ENCODE measurements around the gene GDPD4. TPM values are rescaled to one million over a fixed set of nuclear protein-coding genes. Genes with fewer than 3 reads are reported as not detected.

The GDPD4 gene
- total RNA-seq, 2 donors from 2014 or later: not detected

- WGBS, 2 experiments (ENCODE audit: insufficient coverage in 1 of 2, insufficient read length in 1 of 2): 89 to 99% methylated on average over 14 to 25 of the region's 25 CpGs
- no peaks in the 10 kb centered on the region for H3K27me3 ChIP-seq (ENCODE audit: control insufficient read depth, insufficient read depth, low read length, poor library complexity, severe bottlenecking)
- no peaks in the 10 kb centered on the region for H3K36me3 Mint-ChIP-seq (ENCODE audit: low read depth)
- H3K4me1 Mint-ChIP-seq: peaks cover 1% of the 10 kb centered on the region
- no peaks in the 10 kb centered on the region for H3K4me1 ChIP-seq (ENCODE audit: control insufficient read depth, insufficient read depth, low read length)
- H3K27me3 Mint-ChIP-seq (ENCODE audit: insufficient read depth): no peaks in the 10 kb centered on the region
- no peaks in the 10 kb centered on the region for H3K36me3 ChIP-seq (ENCODE audit: control insufficient read depth, insufficient read depth, low read length)
- H3K9me3 ChIP-seq (ENCODE audit: control insufficient read depth, low read length): no peaks in the 10 kb centered on the region
- no peak overlapping the region for H3K4me3 Mint-ChIP-seq
- H3K4me3 ChIP-seq (ENCODE audit: low read length): no peak overlapping the region
- H3K27ac Mint-ChIP-seq: no peak overlapping the region
- H3K27ac ChIP-seq (ENCODE audit: low read depth, low read length): no peak overlapping the region
- no peak for DNase-seq
- H3K9me3 Mint-ChIP-seq: no peaks in the 10 kb centered on the region
- TF ChIP-seq CTCF (conservative IDR thresholded peaks at IDR 0.05): no peak
- H3K9ac ChIP-seq (ENCODE audit: extremely low read depth, low read length, poor library complexity, severe bottlenecking): no peak overlapping the region
Observed at GRCh38 chr11:77202941-77203900, 98.3 kb downstream of the GDPD4 start.

GRCh38 chr11:77201991-77202841 is 99.3 kb downstream of the GDPD4 start:
- no peaks in the 10 kb centered on the region for H3K27me3 ChIP-seq (ENCODE audit: control insufficient read depth, insufficient read depth, low read length, poor library complexity, severe bottlenecking)
- no peak for DNase-seq
- Mint-ChIP-seq H3K27ac (no peak overlapping the region), H3K9me3 (no peaks in the 10 kb centered on the region), H3K4me1 (peaks cover 1% of the 10 kb centered on the region), H3K27me3 (ENCODE audit: insufficient read depth) (no peaks in the 10 kb centered on the region), H3K4me3 (no peak overlapping the region), H3K36me3 (ENCODE audit: low read depth) (no peaks in the 10 kb centered on the region)
- H3K4me1 ChIP-seq (ENCODE audit: control insufficient read depth, insufficient read depth, low read length): no peaks in the 10 kb centered on the region
- no peaks in the 10 kb centered on the region for H3K9me3 ChIP-seq (ENCODE audit: control insufficient read depth, low read length)
- no peak overlapping the region for H3K4me3 ChIP-seq (ENCODE audit: low read length)
- H3K36me3 ChIP-seq (ENCODE audit: control insufficient read depth, insufficient read depth, low read length): no peaks in the 10 kb centered on the region
- WGBS, 2 experiments (ENCODE audit: insufficient coverage in 1 of 2, insufficient read length in 1 of 2): 90 to 95% methylated on average over 13 to 23 of the region's 23 CpGs
- no peak for TF ChIP-seq CTCF (conservative IDR thresholded peaks at IDR 0.05)
- no peak overlapping the region for H3K27ac ChIP-seq (ENCODE audit: low read depth, low read length)
- no peak overlapping the region for H3K9ac ChIP-seq (ENCODE audit: extremely low read depth, low read length, poor library complexity, severe bottlenecking)

GRCh38 chr11:77201370-77201769 is 100.1 kb downstream of the GDPD4 start:
- no peak overlapping the region for H3K27ac Mint-ChIP-seq
- WGBS, 2 experiments (ENCODE audit: insufficient coverage in 1 of 2, insufficient read length in 1 of 2): 94 to 95% methylated on average over 7 to 11 of the region's 11 CpGs
- H3K36me3 ChIP-seq (ENCODE audit: control insufficient read depth, insufficient read depth, low read length): no peaks in the 10 kb centered on the region
- H3K27me3 ChIP-seq (ENCODE audit: control insufficient read depth, insufficient read depth, low read length, poor library complexity, severe bottlenecking): no peaks in the 10 kb centered on the region
- H3K9me3 ChIP-seq (ENCODE audit: control insufficient read depth, low read length): no peaks in the 10 kb centered on the region
- no peaks in the 10 kb centered on the region for H3K4me1 ChIP-seq (ENCODE audit: control insufficient read depth, insufficient read depth, low read length)
- TF ChIP-seq CTCF (conservative IDR thresholded peaks at IDR 0.05): no peak
- peaks cover 1% of the 10 kb centered on the region for H3K4me1 Mint-ChIP-seq
- no peaks in the 10 kb centered on the region for H3K27me3 Mint-ChIP-seq (ENCODE audit: insufficient read depth)
- H3K4me3 ChIP-seq (ENCODE audit: low read length): no peak overlapping the region
- H3K9ac ChIP-seq (ENCODE audit: extremely low read depth, low read length, poor library complexity, severe bottlenecking): no peak overlapping the region
- H3K36me3 Mint-ChIP-seq (ENCODE audit: low read depth): no peaks in the 10 kb centered on the region
- H3K27ac ChIP-seq (ENCODE audit: low read depth, low read length): no peak overlapping the region
- DNase-seq: no peak
- H3K9me3 Mint-ChIP-seq: no peaks in the 10 kb centered on the region
- no peak overlapping the region for H3K4me3 Mint-ChIP-seq
